A549 (cell line): ENCODE results near the gene OTOS. TPM values are rescaled to one million over a fixed set of nuclear protein-coding genes. Genes with fewer than 3 reads are reported as not detected.

Experiments used
- ATAC-seq, 2 experiments: fragments of 200-7000 bp in 1 of 2; fragments of >200 bp in 1 of 2; cut with Nextera tagmentation in 1 of 2; cut with Tn5 transposase in 1 of 2; 3 replicates each; pipeline versions ENCODE4 v1.8.0 to v1.9.1; 2018 to 2020; ENCODE audit warnings: mild to moderate bottlenecking in 1 of 2, moderate library complexity in 1 of 2
- CTCF ChIA-PET: fragments of 300-600 bp; sonication (Branson Sonifier 250); formaldehyde crosslinking; extraction: SDS; loops from one replicate; lab custom pipeline; 2021; ENCODE audit warnings: antibody characterized with exemption, inconsistent platforms; lab: Yijun Ruan, JAX
- POLR2A ChIA-PET: fragments of 350-600 bp; formaldehyde crosslinking; extraction: SDS; loops from one replicate; lab custom pipeline; 2021; ENCODE audit warnings: antibody characterized with exemption, inconsistent platforms; lab: Yijun Ruan, JAX
- DNase-seq, 2 experiments: peaks; one replicate each; pipeline versions ENCODE4 v3.0.0 to v3.0.0-alpha.2; 2011 to 2016; ENCODE audit warnings: low read depth in 1 of 2, low spot score in 1 of 2
- FAIRE-seq: peaks from 2 replicates; lab custom pipeline; 2011; peaks lifted over from hg19 to GRCh38; lab: Jason Lieb, UNC
- H3K27ac ChIP-seq, 2 experiments: fragments of >200 bp; sonication (Bioruptor Twin); formaldehyde crosslinking; 3 replicates each; pipeline ENCODE4 v1.5.1; 2016 to 2017
- H3K4me1 ChIP-seq: fragments of >200 bp; sonication (Bioruptor Twin); formaldehyde crosslinking; 3 replicates; pipeline ENCODE4 v1.6.1; 2016
- H3K4me2 ChIP-seq: fragments of >200 bp; sonication (Bioruptor Twin); formaldehyde crosslinking; 3 replicates; pipeline ENCODE4 v1.6.1; 2016
- H3K4me3 ChIP-seq: fragments of >200 bp; sonication (Bioruptor Twin); formaldehyde crosslinking; 3 replicates; pipeline ENCODE4 v1.5.1; 2016
- H3K9me3 ChIP-seq: fragments of >200 bp; sonication (Bioruptor Twin); formaldehyde crosslinking; 3 replicates; pipeline ENCODE4 v1.6.1; 2016
- CBX2 ChIP-seq: fragments of 200-600 bp; sonication (generic); IDR thresholded peaks from 2 replicates; pipeline ENCODE4 v1.6.1; 2016; ENCODE audit warnings: low read depth, mild to moderate bottlenecking, borderline replicate concordance
- CBX8 ChIP-seq: fragments of 200-600 bp; sonication (generic); IDR thresholded peaks from 2 replicates; pipeline ENCODE4 v1.6.1; 2016
- CEBPB ChIP-seq, 2 experiments: fragments of >200 bp in 1 of 2; sonication (Bioruptor Twin) in 1 of 2; formaldehyde crosslinking in 1 of 2; IDR thresholded peaks; 2 replicates each; pipeline ENCODE4 v1.6.1; 2012 to 2016
- CHD4 ChIP-seq: fragments of 200-600 bp; sonication (generic); IDR thresholded peaks from 2 replicates; pipeline ENCODE4 v1.6.1; 2016; ENCODE audit warnings: antibody characterized with exemption, mild to moderate bottlenecking, borderline replicate concordance
- EHF ChIP-seq: fragments of 250-450 bp; sonication (Bioruptor Pico); IDR thresholded peaks from 2 replicates; pipeline ENCODE4 v1.5.0; 2020; ENCODE audit warnings: mild to moderate bottlenecking
- EHMT2 ChIP-seq: fragments of 200-600 bp; sonication (generic); IDR thresholded peaks from 2 replicates; pipeline ENCODE4 v1.6.1; 2016; ENCODE audit warnings: antibody characterized with exemption, low read depth, mild to moderate bottlenecking, moderate library complexity
- EP300 ChIP-seq, 2 experiments: fragments of >200 bp; sonication (Bioruptor Twin); formaldehyde crosslinking; IDR thresholded peaks; 2 replicates in 1 of 2; 3 replicates in 1 of 2; pipeline ENCODE4 v1.6.1; 2016 to 2017
- ESRRA ChIP-seq: fragments of 150-350 bp; IDR thresholded peaks from 2 replicates; pipeline ENCODE4 v1.6.1; 2014; ENCODE audit warnings: mild to moderate bottlenecking, low read length, borderline replicate concordance
- FOSB ChIP-seq: fragments of 250-450 bp; sonication (Bioruptor Pico); IDR thresholded peaks from 2 replicates; pipeline ENCODE4 v1.5.0; 2020; ENCODE audit warnings: mild to moderate bottlenecking, moderate library complexity
- FOSL2 ChIP-seq, 2 experiments: fragments of 450-650 bp in 1 of 2; fragments of >200 bp in 1 of 2; sonication (Bioruptor Twin) in 1 of 2; formaldehyde crosslinking; IDR thresholded peaks; 2 replicates each; pipeline versions ENCODE4 v1.5.0 to v1.6.1; 2016 to 2020; ENCODE audit warnings: mild to moderate bottlenecking in 1 of 2, moderate library complexity in 1 of 2
- FOXS1 ChIP-seq: fragments of 250-450 bp; sonication (Bioruptor Pico); IDR thresholded peaks from 2 replicates; pipeline ENCODE4 v1.5.0; 2020; ENCODE audit warnings: mild to moderate bottlenecking, moderate library complexity
- GATA3 ChIP-seq: IDR thresholded peaks from 2 replicates; pipeline ENCODE4 v1.6.1; 2012; ENCODE audit warnings: borderline replicate concordance
- HOXA7 ChIP-seq: fragments of 250-450 bp; sonication (Bioruptor Pico); IDR thresholded peaks from 2 replicates; pipeline ENCODE4 v1.5.0; 2020; ENCODE audit warnings: mild to moderate bottlenecking, moderate library complexity
- HOXB5 ChIP-seq: fragments of 250-450 bp; sonication (Bioruptor Pico); IDR thresholded peaks from 2 replicates; pipeline ENCODE4 v1.5.0; 2020; ENCODE audit warnings: mild to moderate bottlenecking, moderate library complexity
- KDM1A ChIP-seq: fragments of 200-600 bp; sonication (generic); IDR thresholded peaks from 2 replicates; pipeline ENCODE4 v1.6.1; 2016; ENCODE audit warnings: low read depth, mild to moderate bottlenecking
- KDM5A ChIP-seq: fragments of 200-600 bp; sonication (generic); IDR thresholded peaks from 2 replicates; pipeline ENCODE4 v1.6.1; 2016; ENCODE audit warnings: antibody characterized with exemption, mild to moderate bottlenecking
- MAFK ChIP-seq: fragments of 450-650 bp; IDR thresholded peaks from 2 replicates; pipeline ENCODE4 v1.6.1; 2014; ENCODE audit not compliant: partially characterized antibody
- POLR2A ChIP-seq: IDR thresholded peaks from 2 replicates; pipeline ENCODE4 v1.6.1; 2012; ENCODE audit warnings: mild to moderate bottlenecking, low read length
- RAD21 ChIP-seq, 2 experiments: fragments of >200 bp in 1 of 2; sonication (Bioruptor Twin) in 1 of 2; formaldehyde crosslinking in 1 of 2; IDR thresholded peaks in 1 of 2; conservative IDR thresholded peaks in 1 of 2; 2 replicates in 1 of 2; 3 replicates in 1 of 2; pipeline ENCODE4 v1.6.1; 2012 to 2018; ENCODE audit warnings: inconsistent platforms in 1 of 2
- RCOR1 ChIP-seq: fragments of 150-350 bp; IDR thresholded peaks from 2 replicates; pipeline ENCODE4 v1.6.1; 2014; ENCODE audit warnings: antibody characterized with exemption, low read length, low read depth
- RFX5 ChIP-seq: fragments of 450-650 bp; IDR thresholded peaks from 2 replicates; pipeline ENCODE4 v1.7.1; 2014; ENCODE audit warnings: antibody characterized with exemption, mild to moderate bottlenecking, moderate library complexity
- SMC3 ChIP-seq: fragments of >200 bp; sonication (Bioruptor Twin); formaldehyde crosslinking; IDR thresholded peaks from 3 replicates; pipeline ENCODE4 v1.6.1; 2018; ENCODE audit warnings: inconsistent platforms
- SREBF2 ChIP-seq: fragments of 450-650 bp; IDR thresholded peaks from 2 replicates; pipeline ENCODE4 v1.6.1; 2014; ENCODE audit warnings: mild to moderate bottlenecking, moderate library complexity
- ZC3H11A ChIP-seq: fragments of 450-650 bp; IDR thresholded peaks from 2 replicates; pipeline ENCODE4 v1.6.1; 2014; ENCODE audit warnings: antibody characterized with exemption, mild to moderate bottlenecking
- ZNF302 ChIP-seq: fragments of 250-450 bp; sonication (Bioruptor Pico); IDR thresholded peaks from 2 replicates; pipeline ENCODE4 v1.9.0; 2021; ENCODE audit warnings: inconsistent platforms, mild to moderate bottlenecking, moderate library complexity
- ZSCAN20 ChIP-seq: fragments of 250-450 bp; sonication (Bioruptor Pico); IDR thresholded peaks from 2 replicates; pipeline ENCODE4 v1.8.0; 2022; ENCODE audit warnings: mild to moderate bottlenecking, moderate library complexity
- WGBS: methylation state at CpG from one replicate; pipeline ENCODE4 v1.1.6; 2017; ENCODE audit errors: missing lambda C conversion rate; 5-methylcytosine and 5-hydroxymethylcytosine counted together
- polyA plus RNA-seq, 4 experiments: library from polyadenylated mRNA; depleted of rRNA in 3 of 4; stranded (reverse); fragments of >200 nt; fragmentation: RNase III in 1 of 4; extraction: RNeasy Plus Mini Kit Qiagen cat#74134 plus additional on column Dnase treatment in 1 of 4; gene quantifications; 2 replicates in 3 of 4; 3 replicates in 1 of 4; pipeline ENCODE4 v1.2.3, GENCODE V29; 2011 to 2017
- TF ChIP-seq, protein P1 (sequence below): fragments of 450-650 bp; IDR thresholded peaks from 2 replicates; pipeline ENCODE4 v1.6.1; 2014; ENCODE audit warnings: antibody characterized with exemption
- TF ChIP-seq, protein P2 (sequence below): fragments of 250-450 bp; sonication (Bioruptor Pico); IDR thresholded peaks from 2 replicates; pipeline ENCODE4 v1.5.0; 2021; ENCODE audit warnings: mild to moderate bottlenecking, moderate library complexity, borderline replicate concordance
- TF ChIP-seq, protein P3 (sequence below): IDR thresholded peaks from 2 replicates; pipeline ENCODE4 v1.6.1; 2012
- TF ChIP-seq, protein P4 (sequence below): IDR thresholded peaks from 2 replicates; pipeline ENCODE4 v1.6.1; 2012

The OTOS gene
- polyA plus RNA-seq, 2 of the 4 experiments (the other 2 are of a cell fraction), result not detected

DNA sequence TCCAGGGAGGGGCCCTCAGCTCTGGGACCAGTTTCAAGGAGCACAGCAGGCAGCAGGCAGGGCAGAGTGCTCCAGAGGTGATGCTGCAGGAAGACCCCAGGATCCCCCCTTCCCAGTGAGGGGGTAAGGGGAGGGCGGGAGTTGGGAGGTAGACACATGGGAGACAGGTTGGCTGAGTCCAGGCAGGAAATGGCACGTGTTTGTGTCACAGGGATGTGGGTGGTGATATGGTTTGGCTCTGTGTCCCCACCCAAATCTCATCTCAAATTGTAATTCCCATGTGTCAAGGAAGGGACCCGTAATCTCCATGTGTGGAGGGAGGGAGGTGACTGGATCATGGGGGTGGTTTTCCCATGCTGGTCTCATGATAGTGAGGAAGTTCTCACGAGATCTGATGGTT is 25.2 kb upstream of the OTOS start:
- TF ChIP-seq CBX2, result no peak
- TF ChIP-seq CEBPB (IDR thresholded peaks at IDR 0.05), result no peak
- no peak for TF ChIP-seq ZNF302
- TF ChIP-seq KDM5A, result no peak
- TF ChIP-seq CHD4, result no peak
- TF ChIP-seq FOXS1 (CRISPR knock-in tag), result no peak
- TF ChIP-seq ESRRA, result no peak
- TF ChIP-seq ZC3H11A, result no peak
- no peak for TF ChIP-seq ZSCAN20 (CRISPR knock-in tag)
- TF ChIP-seq MAFK, result no peak
- TF ChIP-seq, protein P1, sequence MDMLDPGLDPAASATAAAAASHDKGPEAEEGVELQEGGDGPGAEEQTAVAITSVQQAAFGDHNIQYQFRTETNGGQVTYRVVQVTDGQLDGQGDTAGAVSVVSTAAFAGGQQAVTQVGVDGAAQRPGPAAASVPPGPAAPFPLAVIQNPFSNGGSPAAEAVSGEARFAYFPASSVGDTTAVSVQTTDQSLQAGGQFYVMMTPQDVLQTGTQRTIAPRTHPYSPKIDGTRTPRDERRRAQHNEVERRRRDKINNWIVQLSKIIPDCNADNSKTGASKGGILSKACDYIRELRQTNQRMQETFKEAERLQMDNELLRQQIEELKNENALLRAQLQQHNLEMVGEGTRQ, result no peak
- no peak for TF ChIP-seq EP300 (IDR thresholded peaks at IDR 0.05)
- TF ChIP-seq HOXA7 (CRISPR knock-in tag), result no peak
- no peak for TF ChIP-seq EHMT2
- no peak for TF ChIP-seq SMC3
- TF ChIP-seq RFX5, result no peak
- TF ChIP-seq FOSL2 (IDR thresholded peaks at IDR 0.05), result no peak
- TF ChIP-seq FOSL2 (CRISPR knock-in tag; IDR thresholded peaks at IDR 0.05), result no peak
- no peak for TF ChIP-seq POLR2A
- no peak for TF ChIP-seq RAD21 (conservative IDR thresholded peaks at IDR 0.05 in 1 of 2, IDR thresholded peaks at IDR 0.05 in 1 of 2)
- no peak for TF ChIP-seq SREBF2
- 3% methylated on average over 4 of the region's 4 CpGs for WGBS
- H3K9me3 ChIP-seq, result no peaks in the 10 kb centered on the region
- no peak overlapping the region for H3K4me2 ChIP-seq
- H3K4me3 ChIP-seq, result no peak overlapping the region
- FAIRE-seq (no peak), ATAC-seq (no peak), DNase-seq (no peak)
- ChIA-PET POLR2A (no interaction called here), CTCF (interaction anchor here (1.7 kb wide), 1 partner anchor 16 kb away, joined by 5 read pairs; no protein-coding TSS in a partner anchor)
- H3K4me1 ChIP-seq, result no peaks in the 10 kb centered on the region
- H3K27ac ChIP-seq, result no peak overlapping the region

- DNase-seq, result no peak
- TF ChIP-seq, protein P2, sequence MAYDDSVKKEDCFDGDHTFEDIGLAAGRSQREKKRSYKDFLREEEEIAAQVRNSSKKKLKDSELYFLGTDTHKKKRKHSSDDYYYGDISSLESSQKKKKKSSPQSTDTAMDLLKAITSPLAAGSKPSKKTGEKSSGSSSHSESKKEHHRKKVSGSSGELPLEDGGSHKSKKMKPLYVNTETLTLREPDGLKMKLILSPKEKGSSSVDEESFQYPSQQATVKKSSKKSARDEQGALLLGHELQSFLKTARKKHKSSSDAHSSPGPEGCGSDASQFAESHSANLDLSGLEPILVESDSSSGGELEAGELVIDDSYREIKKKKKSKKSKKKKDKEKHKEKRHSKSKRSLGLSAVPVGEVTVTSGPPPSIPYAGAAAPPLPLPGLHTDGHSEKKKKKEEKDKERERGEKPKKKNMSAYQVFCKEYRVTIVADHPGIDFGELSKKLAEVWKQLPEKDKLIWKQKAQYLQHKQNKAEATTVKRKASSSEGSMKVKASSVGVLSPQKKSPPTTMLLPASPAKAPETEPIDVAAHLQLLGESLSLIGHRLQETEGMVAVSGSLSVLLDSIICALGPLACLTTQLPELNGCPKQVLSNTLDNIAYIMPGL (CRISPR knock-in tag), result no peak
- no peak for TF ChIP-seq EHF (CRISPR knock-in tag)
- TF ChIP-seq, protein P3, sequence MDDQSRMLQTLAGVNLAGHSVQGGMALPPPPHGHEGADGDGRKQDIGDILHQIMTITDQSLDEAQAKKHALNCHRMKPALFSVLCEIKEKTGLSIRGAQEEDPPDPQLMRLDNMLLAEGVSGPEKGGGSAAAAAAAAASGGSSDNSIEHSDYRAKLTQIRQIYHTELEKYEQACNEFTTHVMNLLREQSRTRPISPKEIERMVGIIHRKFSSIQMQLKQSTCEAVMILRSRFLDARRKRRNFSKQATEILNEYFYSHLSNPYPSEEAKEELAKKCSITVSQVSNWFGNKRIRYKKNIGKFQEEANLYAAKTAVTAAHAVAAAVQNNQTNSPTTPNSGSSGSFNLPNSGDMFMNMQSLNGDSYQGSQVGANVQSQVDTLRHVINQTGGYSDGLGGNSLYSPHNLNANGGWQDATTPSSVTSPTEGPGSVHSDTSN, result no peak
- TF ChIP-seq CBX8, result no peak
- TF ChIP-seq, protein P1, result no peak
- no peak for TF ChIP-seq KDM1A
- no peak for TF ChIP-seq POLR2A
- no peak for TF ChIP-seq RCOR1
- TF ChIP-seq FOSB (CRISPR knock-in tag), result no peak
- TF ChIP-seq CEBPB (IDR thresholded peaks at IDR 0.05), result no peak
- no peak for TF ChIP-seq HOXB5
- TF ChIP-seq, protein P4, sequence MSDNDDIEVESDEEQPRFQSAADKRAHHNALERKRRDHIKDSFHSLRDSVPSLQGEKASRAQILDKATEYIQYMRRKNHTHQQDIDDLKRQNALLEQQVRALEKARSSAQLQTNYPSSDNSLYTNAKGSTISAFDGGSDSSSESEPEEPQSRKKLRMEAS, result no peak
- no peak for TF ChIP-seq ZC3H11A
- no peak for TF ChIP-seq EP300 (IDR thresholded peaks at IDR 0.05)
- no peak for TF ChIP-seq SREBF2
- no peak for TF ChIP-seq GATA3
- Histone ChIP-seq H3K4me3 (no peak overlapping the region), H3K27ac (no peak overlapping the region), H3K4me2 (no peak overlapping the region), H3K9me3 (no peaks in the 10 kb centered on the region), H3K4me1 (no peaks in the 10 kb centered on the region)
- FAIRE-seq, result no peak
- ATAC-seq, result no peak
- ChIA-PET CTCF (interaction anchor here (1.7 kb wide), 1 partner anchor 15 kb away, joined by 5 read pairs; no protein-coding TSS in a partner anchor), POLR2A (no interaction called here)
- WGBS, result 24% methylated on average over 9 of the region's 10 CpGs
These were observed 24.6 kb upstream of the OTOS start for GRCh38 chr2:240165034-240165433.
